Liver (tissue), 3 donors: ENCODE data around the gene CARS2.

Experiments
- EGR1 ChIP-seq, 2 donors: IDR thresholded peaks; 2 replicates each; pipeline ENCODE4 v1.6.1; 2016 to 2018; ENCODE audit warnings: antibody characterized with exemption in 2 of 2, low read depth in 2 of 2
- JUND ChIP-seq, 2 donors: IDR thresholded peaks; 2 replicates each; pipeline ENCODE4 v1.6.1; 2016; ENCODE audit warnings: antibody characterized with exemption in 2 of 2
- RXRA ChIP-seq, 2 donors: IDR thresholded peaks; 2 replicates each; pipeline ENCODE4 v1.6.1; 2017 to 2018; ENCODE audit warnings: antibody characterized with exemption in 2 of 2, mild to moderate bottlenecking in 1 of 2
- SP1 ChIP-seq: IDR thresholded peaks from 2 replicates; pipeline ENCODE4 v1.6.1; 2018; ENCODE audit warnings: antibody characterized with exemption, mild to moderate bottlenecking
- YY1 ChIP-seq: IDR thresholded peaks from 2 replicates; pipeline ENCODE4 v1.6.1; 2016; ENCODE audit warnings: antibody characterized with exemption, mild to moderate bottlenecking
- TF ChIP-seq, protein P1 (sequence below): fragments of 150-350 bp; IDR thresholded peaks from 2 replicates; pipeline ENCODE4 v1.5.1; 2017; ENCODE audit warnings: improper control_type of control experiment, low read depth, low read length; ENCODE audit not compliant: missing input control
- TF ChIP-seq, protein P2 (sequence below): IDR thresholded peaks from 2 replicates; pipeline ENCODE4 v1.6.1; 2016; ENCODE audit warnings: antibody characterized with exemption
- TF ChIP-seq, protein P3 (sequence below): IDR thresholded peaks from 2 replicates; pipeline ENCODE4 v1.6.1; 2016; ENCODE audit warnings: antibody characterized with exemption, mild to moderate bottlenecking
- TF ChIP-seq, protein P4 (sequence below): IDR thresholded peaks from 2 replicates; pipeline ENCODE4 v1.6.1; 2016; ENCODE audit warnings: antibody characterized with exemption
- donor health status: healthy.
- donor health status: healthy.

DNA sequence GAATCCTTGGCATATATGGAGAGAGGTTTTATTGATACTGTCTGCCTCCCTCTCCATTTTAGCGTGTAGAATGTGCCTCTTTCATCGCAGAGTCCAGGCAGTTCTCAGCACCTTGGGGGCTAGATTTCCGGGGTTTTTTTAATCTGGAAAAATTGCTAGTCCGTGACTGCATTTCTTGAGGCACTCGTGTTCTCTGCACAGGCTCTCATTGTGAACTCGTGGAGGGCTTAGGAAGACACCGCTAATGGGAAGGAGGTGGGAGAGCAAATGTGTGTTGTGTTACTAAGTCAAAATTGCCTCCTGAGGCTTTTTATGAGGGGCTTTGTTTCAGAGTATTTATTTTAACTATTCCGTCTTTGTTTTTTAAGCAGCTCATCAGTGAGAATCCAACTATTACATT is 17.7 kb upstream of the CARS2 start:
- TF ChIP-seq, protein P1, sequence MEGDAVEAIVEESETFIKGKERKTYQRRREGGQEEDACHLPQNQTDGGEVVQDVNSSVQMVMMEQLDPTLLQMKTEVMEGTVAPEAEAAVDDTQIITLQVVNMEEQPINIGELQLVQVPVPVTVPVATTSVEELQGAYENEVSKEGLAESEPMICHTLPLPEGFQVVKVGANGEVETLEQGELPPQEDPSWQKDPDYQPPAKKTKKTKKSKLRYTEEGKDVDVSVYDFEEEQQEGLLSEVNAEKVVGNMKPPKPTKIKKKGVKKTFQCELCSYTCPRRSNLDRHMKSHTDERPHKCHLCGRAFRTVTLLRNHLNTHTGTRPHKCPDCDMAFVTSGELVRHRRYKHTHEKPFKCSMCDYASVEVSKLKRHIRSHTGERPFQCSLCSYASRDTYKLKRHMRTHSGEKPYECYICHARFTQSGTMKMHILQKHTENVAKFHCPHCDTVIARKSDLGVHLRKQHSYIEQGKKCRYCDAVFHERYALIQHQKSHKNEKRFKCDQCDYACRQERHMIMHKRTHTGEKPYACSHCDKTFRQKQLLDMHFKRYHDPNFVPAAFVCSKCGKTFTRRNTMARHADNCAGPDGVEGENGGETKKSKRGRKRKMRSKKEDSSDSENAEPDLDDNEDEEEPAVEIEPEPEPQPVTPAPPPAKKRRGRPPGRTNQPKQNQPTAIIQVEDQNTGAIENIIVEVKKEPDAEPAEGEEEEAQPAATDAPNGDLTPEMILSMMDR: no peak
- no peak for TF ChIP-seq SP1
- TF ChIP-seq EGR1 (IDR thresholded peaks at IDR 0.05; ENCODE audit: low read depth in 2 of 2): no peak
- TF ChIP-seq JUND (IDR thresholded peaks at IDR 0.05): no peak
- TF ChIP-seq, protein P2, sequence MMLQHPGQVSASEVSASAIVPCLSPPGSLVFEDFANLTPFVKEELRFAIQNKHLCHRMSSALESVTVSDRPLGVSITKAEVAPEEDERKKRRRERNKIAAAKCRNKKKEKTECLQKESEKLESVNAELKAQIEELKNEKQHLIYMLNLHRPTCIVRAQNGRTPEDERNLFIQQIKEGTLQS: no peak
- TF ChIP-seq, protein P3, sequence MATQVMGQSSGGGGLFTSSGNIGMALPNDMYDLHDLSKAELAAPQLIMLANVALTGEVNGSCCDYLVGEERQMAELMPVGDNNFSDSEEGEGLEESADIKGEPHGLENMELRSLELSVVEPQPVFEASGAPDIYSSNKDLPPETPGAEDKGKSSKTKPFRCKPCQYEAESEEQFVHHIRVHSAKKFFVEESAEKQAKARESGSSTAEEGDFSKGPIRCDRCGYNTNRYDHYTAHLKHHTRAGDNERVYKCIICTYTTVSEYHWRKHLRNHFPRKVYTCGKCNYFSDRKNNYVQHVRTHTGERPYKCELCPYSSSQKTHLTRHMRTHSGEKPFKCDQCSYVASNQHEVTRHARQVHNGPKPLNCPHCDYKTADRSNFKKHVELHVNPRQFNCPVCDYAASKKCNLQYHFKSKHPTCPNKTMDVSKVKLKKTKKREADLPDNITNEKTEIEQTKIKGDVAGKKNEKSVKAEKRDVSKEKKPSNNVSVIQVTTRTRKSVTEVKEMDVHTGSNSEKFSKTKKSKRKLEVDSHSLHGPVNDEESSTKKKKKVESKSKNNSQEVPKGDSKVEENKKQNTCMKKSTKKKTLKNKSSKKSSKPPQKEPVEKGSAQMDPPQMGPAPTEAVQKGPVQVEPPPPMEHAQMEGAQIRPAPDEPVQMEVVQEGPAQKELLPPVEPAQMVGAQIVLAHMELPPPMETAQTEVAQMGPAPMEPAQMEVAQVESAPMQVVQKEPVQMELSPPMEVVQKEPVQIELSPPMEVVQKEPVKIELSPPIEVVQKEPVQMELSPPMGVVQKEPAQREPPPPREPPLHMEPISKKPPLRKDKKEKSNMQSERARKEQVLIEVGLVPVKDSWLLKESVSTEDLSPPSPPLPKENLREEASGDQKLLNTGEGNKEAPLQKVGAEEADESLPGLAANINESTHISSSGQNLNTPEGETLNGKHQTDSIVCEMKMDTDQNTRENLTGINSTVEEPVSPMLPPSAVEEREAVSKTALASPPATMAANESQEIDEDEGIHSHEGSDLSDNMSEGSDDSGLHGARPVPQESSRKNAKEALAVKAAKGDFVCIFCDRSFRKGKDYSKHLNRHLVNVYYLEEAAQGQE: no peak
- TF ChIP-seq YY1: no peak
- TF ChIP-seq, protein P4, sequence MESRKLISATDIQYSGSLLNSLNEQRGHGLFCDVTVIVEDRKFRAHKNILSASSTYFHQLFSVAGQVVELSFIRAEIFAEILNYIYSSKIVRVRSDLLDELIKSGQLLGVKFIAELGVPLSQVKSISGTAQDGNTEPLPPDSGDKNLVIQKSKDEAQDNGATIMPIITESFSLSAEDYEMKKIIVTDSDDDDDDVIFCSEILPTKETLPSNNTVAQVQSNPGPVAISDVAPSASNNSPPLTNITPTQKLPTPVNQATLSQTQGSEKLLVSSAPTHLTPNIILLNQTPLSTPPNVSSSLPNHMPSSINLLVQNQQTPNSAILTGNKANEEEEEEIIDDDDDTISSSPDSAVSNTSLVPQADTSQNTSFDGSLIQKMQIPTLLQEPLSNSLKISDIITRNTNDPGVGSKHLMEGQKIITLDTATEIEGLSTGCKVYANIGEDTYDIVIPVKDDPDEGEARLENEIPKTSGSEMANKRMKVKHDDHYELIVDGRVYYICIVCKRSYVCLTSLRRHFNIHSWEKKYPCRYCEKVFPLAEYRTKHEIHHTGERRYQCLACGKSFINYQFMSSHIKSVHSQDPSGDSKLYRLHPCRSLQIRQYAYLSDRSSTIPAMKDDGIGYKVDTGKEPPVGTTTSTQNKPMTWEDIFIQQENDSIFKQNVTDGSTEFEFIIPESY: no peak
- no peak for TF ChIP-seq RXRA (IDR thresholded peaks at IDR 0.05)
